GM15510 (cell line): ENCODE results near the gene SVOP.

Experiments used
- POLR2A ChIP-seq: IDR thresholded peaks from 3 replicates; pipeline ENCODE4 v1.6.1; 2011; ENCODE audit warnings: borderline replicate concordance; ENCODE audit not compliant: insufficient read length; ENCODE audit errors: extremely low read depth

Gene SVOP

DNA sequence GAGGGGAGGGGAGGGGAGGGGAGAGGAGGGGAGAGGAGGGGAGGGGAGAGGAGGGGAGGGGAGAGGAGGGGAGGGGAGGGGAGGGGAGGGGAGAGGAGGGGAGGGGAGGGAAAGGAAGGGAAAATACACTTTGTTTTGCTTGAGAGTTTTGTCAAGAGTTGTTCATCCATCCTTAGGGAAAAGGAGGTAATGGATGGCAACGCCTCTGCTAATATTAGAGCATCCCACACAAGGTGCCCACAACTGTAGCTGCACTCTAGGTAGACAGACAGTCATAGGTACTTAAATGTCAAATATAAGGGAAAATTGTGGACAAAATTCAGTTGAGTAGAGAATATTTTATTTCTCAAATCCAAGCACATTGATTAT is 161.0 kb downstream of the SVOP start:
- no peak for TF ChIP-seq POLR2A

GRCh38 chr12:108858311-108859074 is 162.4 kb downstream of the SVOP start:
- TF ChIP-seq POLR2A = no peak
